ENCODE results near the gene PRKCH. TPM values are rescaled to one million over a fixed set of nuclear protein-coding genes. Genes with fewer than 3 reads are reported as not detected.

The PRKCH gene
- total and polyA plus RNA-seq, 2 of the 13 experiments (the other 11 are each of a cell fraction or from before 2014, with no cell fraction given) = 0.48 to 1.3 TPM

- ChIA-PET CTCF (ENCODE audit: low intra/inter-chr PET ratio, low total read pairs) (no interaction called here), POLR2A (interaction anchor here (7.6 kb wide), 1 partner anchor 19 kb away, joined by 146 read pairs; no protein-coding TSS in a partner anchor)
- peak overlapping the region; percentile 5 for H3K27ac ChIP-seq (ENCODE audit: extremely low read length, insufficient read depth, low read length)
- no peak for ATAC-seq
- H2AFZ ChIP-seq (ENCODE audit: low read length) = no peak overlapping the region
- 86% methylated on average over 4 of the region's 4 CpGs for WGBS (ENCODE audit: low lambda C conversion rate)
- H3K4me1 ChIP-seq (ENCODE audit: insufficient read depth, low read length) = peaks cover 95% of the 10 kb centered on the region
- no peak overlapping the region for H3K4me2 ChIP-seq (ENCODE audit: low read depth, low read length)
- peak; percentile 50 for DNase-seq (ENCODE audit: low spot score)
- BruUV-seq (replicated peaks) = no TSS peak
- no peaks in the 10 kb centered on the region for H3K79me2 ChIP-seq (ENCODE audit: insufficient read depth, low read length)
- H3K9me3 ChIP-seq (ENCODE audit: low read length) = no peaks in the 10 kb centered on the region
- H4K20me1 ChIP-seq (ENCODE audit: insufficient read depth, low read length) = no peaks in the 10 kb centered on the region
- in situ Hi-C loops (cut with HindIII; ENCODE audit: extremely low pct_ligation_motif_present, low pct_unique_long_range_greater_than_20kb) = no loop called here
- intact Hi-C loops (cut with micrococcal nuclease; ENCODE audit: unreplicated experiment) = no loop called here
- H3K36me3 ChIP-seq (replicated peaks in 1 of 2; ENCODE audit: control insufficient read depth in 1 of 2, insufficient read depth in 2 of 2, low read length in 2 of 2) = no peaks in the 10 kb centered on the region
- no peaks in the 10 kb centered on the region for H3K27me3 ChIP-seq (ENCODE audit: control insufficient read depth in 1 of 2, insufficient read depth in 2 of 2, low read length in 2 of 2)
- FAIRE-seq = no peak
- H3K4me3 ChIP-seq (replicated peaks in 1 of 3; ENCODE audit: insufficient read depth in 1 of 3, low read depth in 2 of 3, low read length in 3 of 3) = no peak overlapping the region
- no peak overlapping the region for H3K9ac ChIP-seq (ENCODE audit: insufficient read depth, low read depth, low read length)
- no peak for TF ChIP-seq ZNF17 (CRISPR knock-in tag; IDR thresholded peaks at IDR 0.05)
- TF ChIP-seq ZNF841 (CRISPR knock-in tag; IDR thresholded peaks at IDR 0.05; ENCODE audit: borderline replicate concordance) = no peak
- TF ChIP-seq JARID2 (CRISPR knock-in tag; IDR thresholded peaks at IDR 0.05; ENCODE audit: insufficient replicate concordance) = no peak
- no peak for TF ChIP-seq BATF2 (CRISPR knock-in tag; IDR thresholded peaks at IDR 0.05)
- no peak for TF ChIP-seq ZNF33A (CRISPR knock-in tag; IDR thresholded peaks at IDR 0.05; ENCODE audit: borderline replicate concordance)
- TF ChIP-seq RBM39 (IDR thresholded peaks at IDR 0.05; ENCODE audit: low read depth, low read length, poor library complexity, severe bottlenecking) = no peak
- no peak for TF ChIP-seq NFE2 (CRISPR knock-in tag; IDR thresholded peaks at IDR 0.05)
- no peak for TF ChIP-seq ZNF331 (CRISPR knock-in tag; IDR thresholded peaks at IDR 0.05)
- TF ChIP-seq ZNF598 (CRISPR knock-in tag; IDR thresholded peaks at IDR 0.05; ENCODE audit: borderline replicate concordance) = no peak
- TF ChIP-seq CEBPB (IDR thresholded peaks at IDR 0.05; ENCODE audit: borderline replicate concordance, low read depth, low read length) = peak; percentile 19; the same call in 1 of the 2 replicates
- no peak for TF ChIP-seq ZNF383 (CRISPR knock-in tag; IDR thresholded peaks at IDR 0.05; ENCODE audit: borderline replicate concordance)
- no peak for TF ChIP-seq CREB1 (IDR thresholded peaks at IDR 0.05)
- no peak for TF ChIP-seq CREB1 (CRISPR knock-in tag; IDR thresholded peaks at IDR 0.05)
- TF ChIP-seq ZNF710 (CRISPR knock-in tag; IDR thresholded peaks at IDR 0.05; ENCODE audit: borderline replicate concordance) = no peak
- no peak for TF ChIP-seq CHD4 (IDR thresholded peaks at IDR 0.05; ENCODE audit: borderline replicate concordance, low read length)
- peak; percentile 54 for TF ChIP-seq FOSL2 (CRISPR knock-in tag; IDR thresholded peaks at IDR 0.05)
- no peak for TF ChIP-seq KLF15 (CRISPR knock-in tag; IDR thresholded peaks at IDR 0.05; ENCODE audit: borderline replicate concordance)
- no peak for TF ChIP-seq IKZF5 (CRISPR knock-in tag; IDR thresholded peaks at IDR 0.05)
- TF ChIP-seq ZNF430 (CRISPR knock-in tag; IDR thresholded peaks at IDR 0.05) = no peak
- TF ChIP-seq PBX2 (CRISPR knock-in tag; IDR thresholded peaks at IDR 0.05) = no peak
- 0 out of 2 replicates have a peak, but pooled peaks have one; percentile 19 for TF ChIP-seq NCOA2 (CRISPR knock-in tag; IDR thresholded peaks at IDR 0.05)
- no peak for TF ChIP-seq TEAD2 (CRISPR knock-in tag; IDR thresholded peaks at IDR 0.05)
- TF ChIP-seq ZNF230 (CRISPR knock-in tag; IDR thresholded peaks at IDR 0.05) = no peak
Measured at GRCh38 chr14:61556455-61556854, 235.1 kb downstream of the PRKCH start.
